HG02840 (cell line): ENCODE data around the gene RBP5.
"Not testable (repeated sequence)": the region's sequence is repeated elsewhere in the genome, so short reads cannot be mapped to it uniquely, and the experiment has no call there.

Experiments used
- ATAC-seq: cut with Tn5 transposase; IDR thresholded peaks from one replicate; pipeline ENCODE4 v1.9.1; 2021; ENCODE audit warnings: mild to moderate bottlenecking, moderate library complexity, moderate number of reproducible peaks; ENCODE audit not compliant: unreplicated experiment, low FRiP score

The RBP5 gene

GRCh38 chr12:7125632-7126227 lies 3.0 kb downstream of the RBP5 start:
- ATAC-seq: no peak

DNA sequence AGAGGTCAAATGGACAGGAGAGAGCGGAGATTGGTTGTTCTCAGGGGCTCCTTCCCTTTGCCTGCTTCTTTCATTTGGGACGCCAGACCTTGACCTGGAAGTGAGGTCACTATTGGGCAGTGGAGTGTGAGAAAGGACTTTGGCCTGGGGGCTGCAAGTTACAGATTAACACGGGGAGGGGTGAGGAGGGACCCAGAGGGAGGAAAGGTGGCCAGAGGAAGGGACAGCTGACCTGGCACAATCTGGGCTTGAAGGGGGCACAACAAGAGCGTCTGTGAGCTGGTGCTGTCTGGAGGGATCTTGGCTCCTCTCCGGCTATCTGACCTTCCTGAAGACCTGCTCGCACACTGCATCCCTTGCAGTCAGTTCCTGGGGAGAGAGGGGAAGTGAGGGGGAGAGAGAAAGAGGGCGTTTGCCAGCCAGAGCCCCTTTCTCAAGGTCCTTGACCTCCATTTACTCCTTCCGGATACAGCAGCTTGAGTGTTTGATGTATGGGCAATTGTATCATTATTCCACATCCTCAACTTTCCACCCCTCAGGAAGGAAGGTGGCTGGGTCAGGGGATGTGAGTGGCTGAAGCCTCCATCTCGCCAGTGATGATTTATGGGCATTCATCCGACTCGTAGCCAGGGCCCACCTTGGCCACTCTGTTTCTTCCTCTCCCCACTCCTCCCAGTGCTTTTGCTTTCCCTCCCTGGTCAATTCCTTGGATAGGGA lies 4.7 kb downstream of the RBP5 start:
- ATAC-seq: no peak

DNA sequence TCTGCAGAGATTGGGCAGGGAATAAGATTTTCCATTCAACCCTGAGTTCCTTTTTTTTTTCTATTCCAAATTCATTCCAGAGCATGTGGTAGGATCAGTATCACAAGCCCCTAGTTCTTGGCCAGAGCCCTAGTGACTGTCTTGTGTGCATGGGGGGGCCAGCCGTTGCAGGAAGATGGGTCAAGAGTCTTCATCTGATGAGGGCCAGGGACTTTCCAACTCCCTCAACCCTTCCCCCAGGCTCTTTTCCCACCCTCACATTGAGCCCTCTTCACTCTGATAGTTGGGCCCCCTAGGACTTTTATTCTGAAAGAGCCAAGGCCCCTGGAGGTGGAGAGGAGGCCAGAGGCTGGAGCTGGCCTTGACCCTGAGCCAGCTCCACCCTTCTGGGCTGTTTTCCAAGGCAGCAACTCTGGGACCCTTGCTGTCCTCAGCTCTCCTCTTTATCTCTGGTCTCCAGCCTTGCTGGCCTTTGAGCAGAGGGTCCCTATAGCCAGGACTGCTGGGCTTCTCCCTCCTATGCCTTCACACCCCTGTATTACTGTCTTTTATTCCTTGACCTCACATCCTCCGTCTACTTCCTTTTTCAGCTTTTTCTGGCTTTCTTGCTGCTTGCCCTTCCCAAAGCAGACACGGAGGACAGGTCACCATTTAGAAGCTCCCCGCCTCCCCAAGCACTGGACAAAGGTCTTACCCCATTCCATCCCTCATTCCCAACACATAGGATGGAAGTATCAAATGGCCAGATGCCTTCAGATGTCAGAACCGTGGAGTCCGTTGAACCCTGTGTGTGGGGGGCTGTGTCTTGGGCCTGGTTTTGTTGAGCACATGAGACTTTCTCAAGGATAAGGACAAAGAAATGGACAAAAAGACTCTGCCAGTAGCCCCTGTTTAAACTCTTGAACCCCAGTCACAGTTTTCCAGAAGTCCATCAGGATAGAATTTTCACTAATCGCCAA lies 5.6 kb downstream of the RBP5 start:
- ATAC-seq: no peak

DNA sequence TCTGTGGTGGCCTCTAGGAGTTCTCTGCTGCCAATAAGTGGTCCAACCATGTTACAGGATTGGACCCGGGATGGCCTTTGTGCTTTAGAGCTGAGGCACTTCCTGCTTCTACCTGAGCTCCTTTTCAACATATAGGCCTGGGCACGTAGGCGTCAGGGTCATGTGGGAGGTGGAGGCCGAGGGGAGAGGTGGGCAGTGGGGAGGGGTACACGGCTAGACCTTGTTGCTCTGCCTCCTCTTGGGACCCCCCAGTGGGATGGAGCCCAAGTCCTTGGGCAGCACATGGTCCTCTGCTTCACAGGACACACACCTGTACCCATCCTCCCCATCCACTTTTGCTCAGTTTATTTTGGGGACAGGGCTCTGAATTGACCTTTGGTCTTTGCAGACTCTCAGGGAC lies 7.4 kb downstream of the RBP5 start:
- no peak for ATAC-seq

DNA sequence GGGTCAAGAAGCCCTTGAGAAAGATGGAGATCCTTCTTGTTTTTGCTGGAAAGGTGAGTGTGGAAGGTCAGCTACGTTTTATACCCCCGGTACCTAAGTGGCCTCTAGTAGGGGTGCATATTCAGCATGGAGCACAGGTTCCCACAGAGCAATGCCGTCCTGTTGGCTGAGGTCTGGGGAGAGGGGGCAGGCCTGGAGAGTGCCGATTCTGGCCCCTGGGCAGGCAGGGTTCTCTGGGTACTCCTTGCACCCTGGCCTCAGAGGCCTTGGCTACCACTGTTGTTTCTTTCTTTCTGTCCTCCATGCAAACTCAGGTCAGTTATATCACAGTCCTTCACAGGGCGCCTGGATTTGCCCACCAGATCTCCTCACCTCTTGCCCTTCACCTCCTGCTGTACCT lies 8.5 kb downstream of the RBP5 start:
- no peak for ATAC-seq

GRCh38 chr12:7118881-7119280 lies 9.8 kb downstream of the RBP5 start:
- ATAC-seq: no peak

DNA sequence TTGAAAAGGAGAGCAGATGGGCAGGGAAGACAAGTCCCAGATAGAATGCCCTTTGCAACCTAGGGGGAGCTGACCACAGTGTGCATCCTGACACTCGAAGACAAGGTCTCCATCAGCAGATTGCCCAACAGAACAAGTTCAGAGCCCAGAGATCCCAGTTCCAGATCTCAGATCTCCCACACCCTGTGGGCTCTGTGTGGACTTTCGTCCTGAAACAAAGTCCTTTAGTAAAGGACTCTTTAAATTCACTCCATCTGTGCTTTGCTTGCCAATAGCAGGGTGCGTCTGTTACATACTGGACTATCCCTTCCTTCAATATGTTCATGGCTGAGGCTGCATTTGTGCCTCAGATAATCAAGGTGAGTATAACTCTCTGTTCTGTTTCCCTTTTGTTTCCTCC lies 11.0 kb downstream of the RBP5 start:
- ATAC-seq: no peak

DNA sequence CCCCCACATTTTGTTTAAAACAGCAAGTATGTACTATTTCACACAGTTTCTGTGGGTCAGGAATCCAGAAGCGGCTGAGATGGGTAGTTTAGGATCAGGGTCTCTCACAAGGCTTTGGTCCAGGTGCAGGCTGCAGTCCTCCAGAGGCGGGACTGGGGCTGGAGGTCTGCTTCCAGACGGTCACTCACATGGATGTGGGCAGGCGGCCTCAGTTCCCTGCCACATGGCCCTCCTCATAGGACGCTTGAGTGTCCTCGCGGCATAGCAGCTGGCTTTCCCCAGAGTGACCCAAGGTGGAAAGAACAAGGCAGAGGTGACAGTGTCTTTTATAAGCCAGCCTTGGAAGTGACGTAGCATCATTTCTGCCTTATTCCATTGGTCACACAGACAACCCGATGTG lies 11.8 kb downstream of the RBP5 start:
- no peak for ATAC-seq

- no peak for ATAC-seq
Measured at GRCh38 chr12:7116196-7116595, 12.5 kb downstream of the RBP5 start.

DNA sequence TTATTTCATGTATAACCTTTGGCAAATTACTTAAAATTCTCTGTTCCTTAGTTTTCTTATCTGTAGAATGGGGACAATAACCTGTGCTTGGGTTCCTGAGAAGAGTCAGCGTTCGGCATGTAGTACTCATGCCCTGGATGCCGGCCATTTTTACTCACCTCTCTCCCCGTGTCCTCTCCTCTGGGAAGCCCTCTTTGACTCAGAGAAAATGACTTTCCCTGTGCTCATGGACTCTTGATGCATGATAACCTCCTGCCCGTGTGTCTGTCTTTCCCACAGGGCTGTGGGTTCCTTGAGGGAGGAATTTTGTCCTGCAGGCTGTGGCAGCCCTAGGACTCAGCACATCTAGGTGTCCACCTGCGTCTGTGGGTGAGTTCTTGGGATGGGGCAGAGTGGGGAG lies 13.8 kb downstream of the RBP5 start:
- no peak for ATAC-seq

- no peak for ATAC-seq
Measured at GRCh38 chr12:7114008-7114407, 14.7 kb downstream of the RBP5 start.

GRCh38 chr12:7113389-7113871 lies 15.3 kb downstream of the RBP5 start:
- no peak for ATAC-seq

GRCh38 chr12:7112041-7112440 lies 16.6 kb downstream of the RBP5 start:
- ATAC-seq: no peak

DNA sequence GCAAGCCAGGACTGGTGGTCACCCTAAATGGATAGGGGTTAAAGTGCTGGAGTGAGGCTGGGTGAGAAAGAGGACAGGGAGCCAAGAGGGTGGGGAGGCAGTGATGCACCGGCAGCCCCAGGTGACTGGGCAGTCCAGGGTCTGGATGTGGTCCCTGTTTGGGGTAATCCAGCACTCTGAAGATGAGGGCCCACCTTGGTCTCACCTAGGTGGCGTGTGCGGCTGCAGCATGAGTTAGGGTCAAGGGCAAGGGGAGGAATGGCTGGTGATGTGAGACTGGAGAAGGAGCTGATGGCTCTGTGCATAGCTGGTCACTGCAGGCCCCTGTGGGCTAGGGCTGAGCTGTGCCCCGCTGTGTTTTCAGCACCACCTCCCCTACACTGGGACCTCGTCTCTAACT lies 18.0 kb downstream of the RBP5 start:
- ATAC-seq: no peak

GRCh38 chr12:7109572-7109920 lies 19.1 kb downstream of the RBP5 start:
- no peak for ATAC-seq

DNA sequence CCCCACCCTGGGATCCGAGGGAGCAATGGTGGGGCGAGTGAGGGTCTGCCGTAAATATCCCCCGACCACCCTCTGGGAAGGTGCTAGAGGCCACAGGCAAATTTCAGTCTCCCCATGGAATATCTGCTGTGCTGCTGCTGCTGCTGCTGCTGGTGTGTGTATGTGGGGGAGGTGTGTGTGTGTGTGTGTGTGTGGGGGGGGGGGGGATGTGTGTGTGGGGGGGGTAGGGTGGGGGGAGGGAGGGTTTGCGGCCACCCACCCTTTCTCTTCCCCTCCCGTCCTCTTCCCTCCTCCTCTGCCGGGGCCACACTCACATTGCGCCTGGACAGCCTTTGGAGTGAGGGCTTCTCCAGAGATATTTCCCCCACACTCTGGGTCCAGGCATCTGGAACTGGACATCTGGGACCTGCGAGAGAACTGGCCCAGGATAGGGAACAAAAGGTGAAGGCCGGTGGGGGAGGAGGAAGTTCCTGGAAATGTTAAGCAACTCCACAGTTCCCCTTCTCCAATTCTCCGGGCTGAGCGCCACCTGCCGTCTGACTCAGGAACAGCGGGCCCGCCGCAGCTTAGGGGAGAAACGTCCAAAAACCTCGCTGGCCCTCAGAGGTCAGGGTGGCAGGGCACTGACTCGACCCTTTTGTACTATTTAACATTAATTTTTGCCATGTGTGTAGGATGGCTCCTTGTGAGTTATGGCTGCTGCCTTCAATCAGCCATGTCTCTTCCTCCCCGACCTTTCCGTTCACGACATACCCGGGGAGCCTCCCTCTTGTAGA lies 19.7 kb downstream of the RBP5 start, which contains the start of gene C1RL:
C1RL (minus strand) TSS at position 419 of the 776 bp plus-strand sequence; CDS start at position 385, 34 bp downstream.
- ATAC-seq: no peak

DNA sequence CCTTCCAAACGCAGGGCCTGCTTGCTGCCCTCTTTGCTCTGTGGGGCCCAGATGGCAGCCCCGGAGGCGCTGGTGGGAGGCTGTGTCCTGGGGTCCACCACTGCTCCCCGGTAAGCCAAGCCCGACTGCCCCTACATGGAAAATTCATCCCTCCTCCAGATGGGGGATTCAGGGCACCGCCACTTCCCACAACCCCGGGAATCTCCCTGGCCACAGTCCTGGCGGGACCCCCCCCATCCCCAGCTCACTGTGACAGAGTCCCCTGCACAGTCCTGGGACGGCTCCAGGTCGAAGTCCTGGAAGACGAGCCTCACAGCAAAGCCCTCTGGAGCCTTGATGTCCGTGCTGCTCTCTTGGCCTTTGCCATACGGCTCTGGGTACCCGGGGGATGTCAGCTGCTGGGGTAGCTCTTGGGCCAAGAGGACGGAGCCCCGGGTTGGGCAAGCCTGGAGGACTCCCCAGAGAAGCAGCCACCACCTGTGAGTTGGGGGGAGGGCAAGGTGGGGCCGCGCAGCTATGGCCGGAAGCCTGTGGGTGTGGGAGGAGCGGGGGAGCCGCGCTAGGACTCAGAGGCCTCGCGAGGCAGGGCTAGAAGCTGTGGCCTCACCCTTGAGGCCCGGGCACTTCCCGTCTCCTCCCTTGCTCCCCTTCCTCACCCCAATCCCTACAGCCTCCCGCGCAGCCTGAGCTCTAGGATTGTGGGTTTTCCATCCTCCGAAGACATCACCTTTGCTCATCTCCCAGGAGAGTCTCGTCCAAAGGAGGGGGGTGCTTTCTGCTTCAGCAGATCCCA lies 20.5 kb downstream of the RBP5 start:
- ATAC-seq: peak; percentile 79

- no peak for ATAC-seq
Measured at GRCh38 chr12:7107636-7108002, 21.1 kb downstream of the RBP5 start.

DNA sequence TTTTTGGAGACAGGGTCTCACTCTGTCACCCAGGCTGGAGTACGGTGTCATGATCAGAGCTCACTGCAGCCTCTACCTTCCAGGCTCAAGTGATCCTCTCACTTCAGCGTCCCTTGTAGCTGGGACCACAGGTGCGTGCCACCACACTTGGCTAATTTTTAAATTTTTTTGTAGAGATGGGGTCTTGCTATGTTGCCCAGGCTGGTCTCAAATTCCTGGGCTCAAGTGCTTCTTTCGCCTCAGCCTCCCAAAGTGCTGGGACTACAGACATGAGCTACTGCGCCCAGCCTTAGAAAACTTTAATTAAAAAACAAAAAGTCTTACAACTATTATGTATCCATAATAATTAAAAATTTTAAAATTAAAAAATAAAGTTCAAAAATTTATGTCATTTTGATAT lies 21.5 kb downstream of the RBP5 start:
- not testable (repeated sequence) for ATAC-seq

DNA sequence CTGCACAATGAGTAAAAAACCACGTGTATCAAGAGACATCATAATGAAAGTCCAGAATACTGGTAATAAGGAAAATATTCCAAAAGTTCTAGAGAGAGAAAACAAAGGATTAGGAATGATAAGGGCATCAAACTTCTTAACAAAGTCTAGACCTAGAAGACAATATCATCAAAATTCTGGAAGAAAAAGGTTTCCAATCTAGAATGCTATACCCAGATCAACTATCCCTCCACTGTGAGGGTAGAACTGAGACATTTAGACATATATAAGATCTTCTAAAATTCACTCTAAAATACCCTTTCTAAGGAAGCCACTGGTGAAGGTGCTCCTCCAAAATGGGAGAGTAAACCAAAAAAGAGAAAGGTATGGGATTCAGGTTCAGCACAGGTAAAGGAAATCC lies 22.6 kb downstream of the RBP5 start:
- ATAC-seq: no peak
